ENCODE results near the gene SPOCK1.

The SPOCK1 gene

DNA sequence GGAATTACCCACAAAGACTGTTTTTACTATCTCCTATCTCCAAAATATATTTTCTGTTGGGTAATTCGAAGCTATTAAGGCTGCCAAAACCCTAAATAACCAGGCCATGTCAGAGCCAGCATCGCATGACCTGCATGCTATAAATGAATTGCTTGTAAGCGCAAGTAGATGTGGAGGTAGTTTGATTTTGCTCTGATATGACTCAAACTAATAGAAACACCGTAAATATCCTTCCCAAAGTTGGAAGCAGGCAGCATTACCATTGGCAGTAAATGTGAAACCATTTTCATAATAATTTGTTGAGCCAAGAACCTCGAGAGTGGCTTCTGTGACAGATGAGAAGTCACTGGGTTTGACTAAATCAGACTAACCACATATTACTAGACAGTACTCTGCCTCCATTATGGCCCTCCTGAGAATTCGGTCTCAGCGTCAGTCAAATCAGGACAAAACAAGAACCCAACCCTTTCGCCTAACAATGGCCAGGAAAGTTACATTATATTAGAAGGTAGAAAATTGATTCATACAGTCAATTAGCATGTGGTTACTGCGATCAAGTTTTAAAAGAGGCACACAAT, 289.8 kb downstream of the SPOCK1 start:
- ChIA-PET CTCF (no interaction called here), POLR2A (no interaction called here)
- TF ChIP-seq, protein P1, sequence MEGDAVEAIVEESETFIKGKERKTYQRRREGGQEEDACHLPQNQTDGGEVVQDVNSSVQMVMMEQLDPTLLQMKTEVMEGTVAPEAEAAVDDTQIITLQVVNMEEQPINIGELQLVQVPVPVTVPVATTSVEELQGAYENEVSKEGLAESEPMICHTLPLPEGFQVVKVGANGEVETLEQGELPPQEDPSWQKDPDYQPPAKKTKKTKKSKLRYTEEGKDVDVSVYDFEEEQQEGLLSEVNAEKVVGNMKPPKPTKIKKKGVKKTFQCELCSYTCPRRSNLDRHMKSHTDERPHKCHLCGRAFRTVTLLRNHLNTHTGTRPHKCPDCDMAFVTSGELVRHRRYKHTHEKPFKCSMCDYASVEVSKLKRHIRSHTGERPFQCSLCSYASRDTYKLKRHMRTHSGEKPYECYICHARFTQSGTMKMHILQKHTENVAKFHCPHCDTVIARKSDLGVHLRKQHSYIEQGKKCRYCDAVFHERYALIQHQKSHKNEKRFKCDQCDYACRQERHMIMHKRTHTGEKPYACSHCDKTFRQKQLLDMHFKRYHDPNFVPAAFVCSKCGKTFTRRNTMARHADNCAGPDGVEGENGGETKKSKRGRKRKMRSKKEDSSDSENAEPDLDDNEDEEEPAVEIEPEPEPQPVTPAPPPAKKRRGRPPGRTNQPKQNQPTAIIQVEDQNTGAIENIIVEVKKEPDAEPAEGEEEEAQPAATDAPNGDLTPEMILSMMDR (IDR thresholded peaks at IDR 0.05; ENCODE audit: insufficient read depth, low read length, missing control alignments): no peak
- no peak for DNase-seq (ENCODE audit: low read depth, low spot score)
- no peak overlapping the region for H3K4me3 ChIP-seq (ENCODE audit: low read depth, low read length)

DNA sequence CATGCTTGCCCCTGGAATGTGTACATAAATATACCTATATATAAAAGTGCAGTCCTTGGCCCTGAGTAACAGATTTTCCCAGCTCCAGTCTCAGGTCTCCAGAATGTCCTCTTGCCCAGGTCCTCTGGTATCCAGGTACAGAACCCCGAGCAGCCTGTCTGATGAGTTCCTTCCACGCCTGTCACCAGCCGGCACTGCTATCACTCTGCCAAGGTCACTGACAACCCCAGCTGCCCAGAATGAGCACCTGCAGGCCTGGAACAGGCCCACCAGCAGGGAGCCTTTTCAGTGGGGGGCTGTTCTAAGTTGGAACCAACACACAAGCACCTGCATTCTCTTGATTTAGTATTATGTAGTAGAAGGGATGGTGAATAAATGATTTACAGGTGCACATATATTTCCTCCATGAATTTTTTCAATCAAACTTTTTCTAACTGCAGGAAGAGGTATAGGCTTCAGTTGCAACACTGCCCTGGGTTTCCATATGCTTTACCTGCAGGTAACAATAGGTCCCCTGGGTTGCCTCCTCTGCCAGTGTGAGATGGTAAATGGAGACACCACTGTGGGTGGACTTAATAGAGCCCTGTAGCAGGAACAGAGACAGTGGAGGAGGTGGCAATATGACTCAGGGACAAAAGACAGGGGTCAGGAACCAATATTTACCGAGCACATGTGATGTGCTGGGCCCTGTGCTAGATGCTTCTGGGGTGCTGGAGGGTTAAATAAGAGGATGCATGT, 291.9 kb downstream of the SPOCK1 start:
- TF ChIP-seq, protein P1 (IDR thresholded peaks at IDR 0.05; ENCODE audit: insufficient read depth, low read length, missing control alignments): no peak
- no peak for DNase-seq (ENCODE audit: low read depth, low spot score)
- no peak overlapping the region for H3K4me3 ChIP-seq (ENCODE audit: low read depth, low read length)
- ChIA-PET CTCF (no interaction called here), POLR2A (no interaction called here)

DNA sequence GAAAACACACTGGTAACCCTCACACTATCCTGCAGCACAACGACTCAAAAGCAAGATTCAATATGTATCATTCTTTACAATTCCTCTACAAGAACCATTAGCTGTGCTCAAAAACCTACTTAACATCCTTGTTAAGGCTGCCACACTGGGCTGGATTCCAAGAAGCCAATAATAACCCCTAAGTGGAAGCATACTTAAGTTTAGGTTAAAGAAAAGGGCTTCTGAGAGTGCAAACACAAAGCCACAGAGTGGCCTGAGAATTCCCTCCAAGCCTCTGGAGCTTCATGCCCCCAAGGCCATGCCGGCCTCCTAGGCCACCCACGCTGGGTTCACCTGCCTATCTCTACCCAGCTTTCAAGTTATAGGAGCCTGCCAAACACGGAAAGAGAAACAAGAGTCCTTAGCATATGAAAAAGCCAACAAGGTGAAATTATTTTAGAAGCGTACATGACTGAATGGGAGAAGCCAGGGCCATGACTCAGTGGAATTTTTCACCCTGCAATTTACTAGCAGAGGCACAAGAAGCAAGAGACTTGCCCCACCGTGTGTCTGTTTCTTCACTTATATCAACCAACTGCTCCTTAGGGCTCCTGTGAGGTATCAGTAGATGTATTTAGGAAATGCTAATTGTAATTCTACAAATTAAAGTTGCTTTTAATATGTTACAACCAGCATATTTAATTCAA, 293.0 kb downstream of the SPOCK1 start:
- DNase-seq (ENCODE audit: low read depth, low spot score): no peak

DNA sequence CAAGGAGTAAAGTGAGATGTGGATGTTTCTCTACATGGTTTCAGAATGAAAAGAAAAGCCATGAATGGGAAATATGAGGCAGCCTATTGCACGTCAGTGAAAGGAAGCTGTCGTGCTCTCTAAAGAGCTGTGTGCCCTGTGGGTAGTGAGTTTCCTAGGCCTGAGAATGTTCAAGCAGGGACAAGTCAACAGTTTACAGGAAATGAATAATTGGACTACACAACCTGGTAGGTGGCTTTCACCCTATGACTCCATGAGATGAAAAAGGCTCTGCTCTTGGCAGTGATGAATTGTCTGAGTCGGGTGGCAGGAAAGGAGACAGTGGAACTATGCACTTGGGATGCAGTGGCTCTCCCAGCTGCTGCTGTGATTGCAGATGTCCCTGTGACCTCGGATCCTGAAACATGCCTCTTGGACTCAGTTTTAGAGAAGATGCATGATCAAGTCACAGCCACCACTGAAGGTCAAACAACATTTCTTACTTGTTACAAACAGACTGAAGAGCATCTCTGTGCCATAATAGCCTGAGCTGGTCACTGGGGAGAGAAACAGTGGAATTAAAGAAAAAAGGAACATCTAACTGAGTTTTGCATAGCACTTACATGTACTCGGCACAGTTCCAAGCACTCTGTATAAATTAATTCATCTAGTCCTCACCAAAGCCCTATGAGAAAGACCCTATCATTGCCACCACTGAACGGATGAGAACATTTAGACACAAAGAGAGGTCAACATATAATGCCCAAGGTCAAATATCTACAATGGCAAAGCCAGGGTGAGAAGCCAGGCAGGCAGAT, 293.7 kb downstream of the SPOCK1 start:
- CTCF ChIA-PET: interaction anchor here (1.3 kb wide), 1 partner anchor 99 kb away, joined by 4 read pairs; no protein-coding TSS in a partner anchor
- H3K4me3 ChIP-seq (ENCODE audit: low read depth, low read length): no peak overlapping the region
- TF ChIP-seq, protein P1 (IDR thresholded peaks at IDR 0.05; ENCODE audit: insufficient read depth, low read length, missing control alignments): no peak
- DNase-seq (ENCODE audit: low read depth, low spot score): no peak
- POLR2A ChIA-PET: interaction anchor here (0.6 kb wide), 1 partner anchor 13 kb away, joined by 4 read pairs; no protein-coding TSS in a partner anchor

More for the DNA sequence above, 293.0 kb downstream of the SPOCK1 start:
- POLR2A ChIA-PET: no interaction called here
- TF ChIP-seq, protein P1 (IDR thresholded peaks at IDR 0.05; ENCODE audit: insufficient read depth, low read length, missing control alignments): no peak
- CTCF ChIA-PET: interaction anchor here (1.3 kb wide), 1 partner anchor 100 kb away, joined by 4 read pairs; no protein-coding TSS in a partner anchor
- no peak overlapping the region for H3K4me3 ChIP-seq (ENCODE audit: low read depth, low read length)

DNA sequence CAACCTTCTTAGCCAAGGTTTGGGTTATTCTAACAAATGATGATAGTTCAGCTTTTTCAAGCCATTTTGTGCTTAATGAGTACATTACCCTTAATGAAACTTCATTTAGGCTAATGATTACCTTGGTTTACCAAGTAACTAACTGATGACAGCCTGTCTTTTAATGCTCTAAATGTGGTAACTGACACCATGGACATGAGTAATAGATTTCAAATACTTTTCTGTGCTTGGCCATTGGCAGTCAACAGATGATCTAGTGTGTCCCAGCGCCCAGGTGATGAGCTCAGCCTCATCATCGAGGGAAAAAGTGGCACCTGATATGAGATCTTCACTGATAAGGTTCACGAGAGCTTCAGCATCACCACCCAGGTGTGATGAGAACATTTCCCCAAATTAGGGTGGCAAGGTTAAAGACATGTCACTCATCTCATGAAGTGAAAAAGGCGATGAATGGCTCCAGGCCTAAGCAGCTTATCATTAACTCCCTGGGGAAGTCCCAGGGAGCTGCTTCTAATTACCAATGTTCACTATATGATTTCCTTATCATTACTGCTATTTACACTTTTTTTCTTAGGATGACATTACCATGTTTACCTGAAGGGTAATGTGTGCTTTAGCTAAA, 296.0 kb downstream of the SPOCK1 start:
- ChIA-PET CTCF (interaction anchor here (0.7 to 2.5 kb wide), 7 partner anchors 9 to 296 kb away, joined by 3 to 20 read pairs (median 4); partner anchors contain the start of gene SPOCK1), POLR2A (interaction anchor here (0.8 kb wide), 1 partner anchor 11 kb away, joined by 3 read pairs; no protein-coding TSS in a partner anchor)
- TF ChIP-seq, protein P1 (IDR thresholded peaks at IDR 0.05; ENCODE audit: insufficient read depth, low read length, missing control alignments): no peak
- H3K4me3 ChIP-seq (ENCODE audit: low read depth, low read length): no peak overlapping the region
- no peak for DNase-seq (ENCODE audit: low read depth, low spot score)
